Vagina (tissue), 2 donors: Measurements from ENCODE around the gene ABCB8. TPM values are rescaled to one million over a fixed set of nuclear protein-coding genes. Genes with fewer than 3 reads are reported as not detected.

Source experiments
- DNase-seq, 2 donors: peaks; one replicate each; pipeline ENCODE4 v3.0.0-alpha.2; 2017; ENCODE audit errors: extremely low spot score in 2 of 2
- H3K27ac ChIP-seq: fragments of 200-600 bp; sonication (generic); one replicate; pipeline ENCODE4 v1.5.1; 2019
- H3K27me3 ChIP-seq: fragments of 200-600 bp; sonication (generic); one replicate; pipeline ENCODE4 v1.5.1; 2019
- H3K36me3 ChIP-seq, 2 donors: fragments of 200-600 bp; sonication (generic); one replicate each; pipeline ENCODE4 v1.5.1; 2017 to 2019
- H3K4me1 ChIP-seq: fragments of 200-600 bp; sonication (generic); one replicate; pipeline ENCODE4 v1.5.1; 2019
- H3K4me3 ChIP-seq, 2 donors: fragments of 200-600 bp; sonication (generic); 1 replicate in 1 of 2; 2 replicates in 1 of 2; pipeline ENCODE4 v1.5.1; 2016 to 2019
- H3K9me3 ChIP-seq: fragments of 200-600 bp; sonication (generic); one replicate; pipeline ENCODE4 v1.5.1; 2019
- CTCF ChIP-seq, 3 experiments: fragments of 450-650 bp in 2 of 3; fragments of 200-600 bp in 1 of 3; sonication (generic) in 1 of 3; IDR thresholded peaks; one replicate each; pipeline ENCODE4 v1.5.1; 2017 to 2019; ENCODE audit warnings: antibody characterized with exemption in 3 of 3, mild to moderate bottlenecking in 2 of 3, moderate library complexity in 2 of 3
- POLR2A ChIP-seq, 2 donors: fragments of 450-650 bp; IDR thresholded peaks; one replicate each; pipeline ENCODE4 v1.6.1; 2017; ENCODE audit warnings: antibody characterized with exemption in 2 of 2, mild to moderate bottlenecking in 2 of 2, moderate library complexity in 2 of 2
- POLR2AphosphoS5 ChIP-seq, 2 donors: sonication (generic); formaldehyde crosslinking; IDR thresholded peaks; one replicate each; pipeline ENCODE4 v1.9.0; 2017; ENCODE audit warnings: antibody characterized with exemption in 2 of 2, mild to moderate bottlenecking in 2 of 2, low read depth in 1 of 2; ENCODE audit not compliant: insufficient read depth in 1 of 2
- intact Hi-C: fragments of 100-400 bp; cut with DNase I; formaldehyde crosslinking; loops from one replicate; pipeline ENCODE4 v1.15.1; 2023
- total RNA-seq: library from RNA; depleted of rRNA; stranded (reverse); fragments of >200 nt; gene quantifications from one replicate; pipeline ENCODE4 v1.2.3, GENCODE V29; 2016

Gene ABCB8
- total RNA-seq, 1 donor from 2014 or later, result 38.3 TPM

- TF ChIP-seq POLR2A (IDR thresholded peaks at IDR 0.05) (no peak), CTCF (IDR thresholded peaks at IDR 0.05) (no peak), POLR2AphosphoS5 (IDR thresholded peaks at IDR 0.05; ENCODE audit: insufficient read depth in 1 of 2, low read depth in 1 of 2) (no peak)
- Histone ChIP-seq H3K9me3 (no peaks in the 10 kb centered on the region), H3K4me3 (no peak overlapping the region), H3K27me3 (no peaks in the 10 kb centered on the region), H3K36me3 (peaks cover 0 to 60% of the 10 kb centered on the region in 2 donors), H3K4me1 (peaks cover 38% of the 10 kb centered on the region), H3K27ac (no peak overlapping the region)
- intact Hi-C loops, result no loop called here
- DNase-seq, result no peak
Observed at GRCh38 chr7:151064993-151065392, 36.7 kb downstream of the ABCB8 start.

DNA sequence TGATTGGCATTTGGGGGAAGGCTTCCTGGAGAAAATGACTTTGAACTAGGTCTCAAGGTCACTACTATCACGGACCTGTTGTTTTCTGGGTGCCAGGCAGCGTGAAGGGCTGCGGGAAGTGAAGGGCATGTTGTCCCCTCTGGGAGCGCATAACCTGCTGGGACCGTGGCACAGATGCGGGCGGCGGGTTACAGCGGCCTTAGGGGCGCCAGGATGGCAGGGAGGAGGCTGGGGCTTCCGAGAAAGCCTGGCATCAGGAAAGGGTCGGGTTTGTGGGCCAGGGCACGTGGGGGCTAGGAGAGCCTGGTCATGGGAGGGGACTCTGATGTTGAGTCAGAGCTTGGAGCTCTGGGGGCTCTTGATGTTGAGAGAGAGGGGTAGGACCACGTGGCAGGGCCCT, 37.3 kb downstream of the ABCB8 start:
- Histone ChIP-seq H3K36me3 (peaks cover 0 to 66% of the 10 kb centered on the region in 2 donors), H3K27ac (no peak overlapping the region), H3K4me1 (peaks cover 33% of the 10 kb centered on the region), H3K4me3 (no peak overlapping the region), H3K9me3 (no peaks in the 10 kb centered on the region), H3K27me3 (no peaks in the 10 kb centered on the region)
- DNase-seq, result no peak
- intact Hi-C loops, result no loop called here
- TF ChIP-seq CTCF (IDR thresholded peaks at IDR 0.05), result no peak
- no peak for TF ChIP-seq POLR2AphosphoS5 (IDR thresholded peaks at IDR 0.05; ENCODE audit: insufficient read depth in 1 of 2, low read depth in 1 of 2)
- no peak for TF ChIP-seq POLR2A (IDR thresholded peaks at IDR 0.05)

GRCh38 chr7:151066273-151066974, 38.2 kb downstream of the ABCB8 start:
- H3K4me1 ChIP-seq, result peaks cover 24% of the 10 kb centered on the region
- no peaks in the 10 kb centered on the region for H3K9me3 ChIP-seq
- no peak overlapping the region for H3K27ac ChIP-seq
- intact Hi-C loops, result no loop called here
- no peaks in the 10 kb centered on the region for H3K27me3 ChIP-seq
- H3K4me3 ChIP-seq, result no peak overlapping the region
- TF ChIP-seq POLR2AphosphoS5 (IDR thresholded peaks at IDR 0.05; ENCODE audit: insufficient read depth in 1 of 2, low read depth in 1 of 2), result no peak
- TF ChIP-seq POLR2A (IDR thresholded peaks at IDR 0.05), result no peak
- TF ChIP-seq CTCF (IDR thresholded peaks at IDR 0.05), result no peak
- H3K36me3 ChIP-seq, result peaks cover 0 to 75% of the 10 kb centered on the region in 2 donors
- DNase-seq, result no peak

DNA sequence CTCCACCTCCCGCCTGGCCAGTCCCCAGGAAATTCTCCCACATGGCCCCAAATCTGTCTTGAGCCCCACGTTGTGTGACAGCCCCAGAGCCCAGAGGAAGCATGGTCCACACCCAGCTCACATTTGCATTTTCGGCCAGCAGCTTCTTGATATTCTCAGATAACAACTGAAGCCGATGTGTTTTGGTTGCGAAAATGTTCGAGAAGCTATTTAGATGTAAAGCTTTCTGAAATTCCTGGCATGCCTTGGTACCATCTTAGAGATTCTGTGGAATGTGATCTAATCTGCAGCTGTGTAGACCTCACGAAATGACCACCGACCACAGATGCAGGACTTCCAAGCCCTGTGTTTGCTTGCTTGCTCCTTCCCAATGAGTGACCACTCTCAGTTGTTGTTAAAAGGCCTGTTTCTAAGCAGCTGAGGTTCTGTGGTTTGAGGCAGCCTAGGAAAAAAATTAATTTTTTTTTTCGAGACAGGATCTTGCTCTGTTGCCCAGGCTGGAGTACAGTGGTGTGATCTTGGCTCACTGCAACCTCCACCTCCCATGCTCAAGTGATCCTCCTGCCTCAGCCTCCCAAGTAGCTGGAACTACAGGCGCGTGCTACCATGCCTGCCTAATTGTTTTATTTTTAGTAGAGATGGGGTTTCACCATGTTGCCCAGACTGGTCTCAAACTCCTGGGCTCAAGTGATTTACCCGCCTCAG, 40.0 kb downstream of the ABCB8 start:
- peaks cover 6% of the 10 kb centered on the region for H3K4me1 ChIP-seq
- TF ChIP-seq POLR2A (IDR thresholded peaks at IDR 0.05) (no peak), CTCF (IDR thresholded peaks at IDR 0.05) (no peak), POLR2AphosphoS5 (IDR thresholded peaks at IDR 0.05; ENCODE audit: insufficient read depth in 1 of 2, low read depth in 1 of 2) (no peak)
- H3K27ac ChIP-seq, result no peak overlapping the region
- H3K36me3 ChIP-seq, result peaks cover 0 to 91% of the 10 kb centered on the region in 2 donors
- intact Hi-C loops, result no loop called here
- H3K27me3 ChIP-seq, result no peaks in the 10 kb centered on the region
- H3K9me3 ChIP-seq, result no peaks in the 10 kb centered on the region
- no peak overlapping the region for H3K4me3 ChIP-seq
- DNase-seq, result no peak
